ENCODE results near the gene SYNJ2.

The SYNJ2 gene

DNA sequence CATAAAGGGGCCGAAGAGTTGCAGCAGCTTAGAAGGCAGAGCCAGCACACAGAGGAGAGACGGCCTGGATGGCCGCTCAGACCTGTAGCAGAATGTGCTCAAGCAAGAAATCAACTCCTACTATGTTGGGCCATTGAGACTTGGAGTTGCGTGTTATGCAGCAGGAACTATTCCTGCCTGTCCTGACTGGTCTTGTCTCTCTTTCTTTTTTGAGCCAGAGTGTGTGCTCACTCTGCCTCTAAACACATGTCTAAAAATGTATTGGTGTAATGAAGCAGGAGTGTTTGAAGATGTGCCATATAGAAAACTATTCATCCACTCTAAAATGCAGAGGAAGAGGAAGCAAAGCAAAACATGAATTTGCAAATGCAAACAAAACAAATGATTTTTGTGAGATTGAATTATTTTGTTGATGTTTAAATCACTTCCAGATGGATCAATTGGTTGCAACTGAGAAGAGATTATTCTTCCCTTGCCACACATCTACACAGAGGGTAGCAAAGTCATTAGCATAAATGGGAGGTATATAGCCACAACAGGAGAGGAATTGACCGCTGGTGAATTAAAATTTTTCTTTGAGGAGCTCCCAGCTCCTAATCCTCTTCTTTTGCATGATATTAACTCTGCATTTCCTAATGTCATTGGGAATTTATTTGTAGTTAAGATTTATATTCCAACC is 20.4 kb upstream of the SYNJ2 start:
- H4K20me1 ChIP-seq (ENCODE audit: insufficient read depth, low read length), result no peaks in the 10 kb centered on the region
- H3K27me3 ChIP-seq (ENCODE audit: insufficient read depth, low read length, poor library complexity), result no peaks in the 10 kb centered on the region
- no peak for ATAC-seq (ENCODE audit: insufficient read depth, low read depth)
- peaks cover 5% of the 10 kb centered on the region for H3K79me2 ChIP-seq (ENCODE audit: insufficient read depth, low read length)
- no peak for TF ChIP-seq EZH2 (IDR thresholded peaks at IDR 0.05; ENCODE audit: borderline replicate concordance, low read depth, low read length, severe bottlenecking)
- TF ChIP-seq, protein P1, sequence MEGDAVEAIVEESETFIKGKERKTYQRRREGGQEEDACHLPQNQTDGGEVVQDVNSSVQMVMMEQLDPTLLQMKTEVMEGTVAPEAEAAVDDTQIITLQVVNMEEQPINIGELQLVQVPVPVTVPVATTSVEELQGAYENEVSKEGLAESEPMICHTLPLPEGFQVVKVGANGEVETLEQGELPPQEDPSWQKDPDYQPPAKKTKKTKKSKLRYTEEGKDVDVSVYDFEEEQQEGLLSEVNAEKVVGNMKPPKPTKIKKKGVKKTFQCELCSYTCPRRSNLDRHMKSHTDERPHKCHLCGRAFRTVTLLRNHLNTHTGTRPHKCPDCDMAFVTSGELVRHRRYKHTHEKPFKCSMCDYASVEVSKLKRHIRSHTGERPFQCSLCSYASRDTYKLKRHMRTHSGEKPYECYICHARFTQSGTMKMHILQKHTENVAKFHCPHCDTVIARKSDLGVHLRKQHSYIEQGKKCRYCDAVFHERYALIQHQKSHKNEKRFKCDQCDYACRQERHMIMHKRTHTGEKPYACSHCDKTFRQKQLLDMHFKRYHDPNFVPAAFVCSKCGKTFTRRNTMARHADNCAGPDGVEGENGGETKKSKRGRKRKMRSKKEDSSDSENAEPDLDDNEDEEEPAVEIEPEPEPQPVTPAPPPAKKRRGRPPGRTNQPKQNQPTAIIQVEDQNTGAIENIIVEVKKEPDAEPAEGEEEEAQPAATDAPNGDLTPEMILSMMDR (IDR thresholded peaks at IDR 0.05; ENCODE audit: borderline replicate concordance, extremely low read depth, low read length, poor library complexity, severe bottlenecking), result no peak
- no peak overlapping the region for H3K4me3 ChIP-seq (ENCODE audit: low read depth in 1 of 2, low read length in 2 of 2)
- H3K9ac ChIP-seq (ENCODE audit: low read depth, low read length), result no peak overlapping the region
- H2AFZ ChIP-seq (ENCODE audit: low read depth, low read length), result peak overlapping the region; percentile 42; the same call in 1 of the 2 replicates
- peak overlapping the region; percentile 99 for H3K27ac ChIP-seq (ENCODE audit: low read length)
- no peaks in the 10 kb centered on the region for H3K36me3 ChIP-seq (ENCODE audit: insufficient read depth, low read length)
- peaks cover 37% of the 10 kb centered on the region for H3K4me1 ChIP-seq (ENCODE audit: insufficient read depth, low read length)
- no peak for DNase-seq
- H3K9me3 ChIP-seq (ENCODE audit: insufficient read depth, low read length, severe bottlenecking), result peaks cover 25% of the 10 kb centered on the region
- H3K4me2 ChIP-seq (ENCODE audit: insufficient read depth, low read length), result no peak overlapping the region; the same call in 1 of the 2 replicates

DNA sequence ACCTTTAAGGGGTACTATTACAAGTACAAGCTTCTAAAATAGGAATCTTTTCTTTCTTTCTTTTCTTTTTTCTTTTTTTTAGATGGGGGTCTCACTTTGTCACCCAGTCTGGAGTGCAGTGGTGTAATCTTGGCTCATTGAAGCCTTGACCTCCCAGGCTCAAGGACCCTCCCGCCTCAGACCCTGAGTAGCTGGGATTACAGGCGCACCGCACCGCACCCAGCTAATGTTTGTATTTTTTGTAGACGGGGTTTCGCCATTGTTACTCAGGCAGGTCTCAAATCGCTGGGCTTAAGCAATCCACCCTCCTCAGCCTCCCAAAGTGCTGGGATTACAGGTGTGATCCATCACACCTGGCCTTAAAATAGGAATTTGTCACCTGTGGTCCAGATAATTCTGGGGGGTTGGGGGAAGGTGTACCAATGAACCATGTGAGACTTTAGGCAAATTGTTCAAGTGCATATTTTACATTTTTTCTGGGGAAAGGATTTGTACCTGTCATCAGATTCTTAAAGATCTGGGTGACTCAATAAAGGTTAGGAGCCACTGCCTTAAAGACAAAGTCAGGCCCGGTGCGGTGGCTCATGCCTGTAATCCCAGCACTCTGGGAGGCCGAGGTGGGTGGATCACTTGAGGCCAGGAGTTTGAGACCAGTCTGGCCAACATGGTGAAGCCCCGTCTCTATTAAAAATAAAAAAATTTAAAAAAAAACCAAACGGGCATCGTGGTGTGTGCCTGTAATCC is 19.7 kb upstream of the SYNJ2 start:
- peak overlapping the region; percentile 99 for H3K27ac ChIP-seq (ENCODE audit: low read length)

DNA sequence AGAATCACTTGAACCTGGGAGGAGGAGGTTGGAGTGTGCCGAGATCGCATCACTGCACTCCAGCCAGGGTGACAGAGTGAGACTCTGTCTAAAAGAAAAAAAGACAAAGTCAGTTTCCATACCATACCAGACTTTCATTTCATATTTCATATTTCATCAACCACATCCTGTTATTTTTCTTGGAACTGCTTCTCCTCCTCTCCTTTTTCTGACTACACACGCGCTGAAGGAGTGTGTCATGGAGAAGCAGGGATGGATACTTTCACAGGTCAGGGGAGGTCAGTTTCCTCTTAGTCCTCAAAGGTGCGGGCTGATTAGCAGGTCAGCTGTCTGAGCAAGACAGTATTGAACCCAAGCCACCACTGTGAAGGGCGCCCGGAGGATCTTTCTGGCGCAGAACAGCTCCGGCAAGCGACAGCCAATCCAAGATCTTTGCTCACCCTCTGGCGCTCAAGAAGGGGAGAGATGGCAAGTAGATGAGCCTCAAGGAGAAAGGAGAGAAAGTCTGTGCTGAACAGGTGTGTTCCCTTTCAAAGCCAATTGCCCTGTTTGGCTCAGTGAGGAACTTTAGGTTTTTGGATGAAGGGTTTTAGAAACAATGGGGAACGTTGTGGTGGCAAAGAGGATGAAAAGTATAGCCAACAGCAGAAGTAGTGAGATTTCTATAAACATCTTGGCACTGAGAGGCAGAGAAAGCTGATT is 18.9 kb upstream of the SYNJ2 start:
- Histone ChIP-seq H3K27ac (ENCODE audit: low read length) (peak overlapping the region; percentile 99), H3K9ac (ENCODE audit: low read depth, low read length) (peak overlapping the region; percentile 61), H2AFZ (ENCODE audit: low read depth, low read length) (peak overlapping the region; percentile 82), H3K9me3 (ENCODE audit: insufficient read depth, low read length, severe bottlenecking) (peaks cover 21% of the 10 kb centered on the region), H3K27me3 (ENCODE audit: insufficient read depth, low read length, poor library complexity) (no peaks in the 10 kb centered on the region), H4K20me1 (ENCODE audit: insufficient read depth, low read length) (no peaks in the 10 kb centered on the region), H3K4me2 (ENCODE audit: insufficient read depth, low read length) (peak overlapping the region; percentile 65), H3K36me3 (ENCODE audit: insufficient read depth, low read length) (no peaks in the 10 kb centered on the region), H3K4me3 (ENCODE audit: low read depth in 1 of 2, low read length in 2 of 2) (peak overlapping the region; percentile 14 to 58; a peak in 3 of 4 replicates), H3K79me2 (ENCODE audit: insufficient read depth, low read length) (peaks cover 5% of the 10 kb centered on the region), H3K4me1 (ENCODE audit: insufficient read depth, low read length) (peaks cover 37% of the 10 kb centered on the region)
- DNase-seq (peak; percentile 76), ATAC-seq (ENCODE audit: insufficient read depth, low read depth) (peak; percentile 80)
- TF ChIP-seq, protein P1 (IDR thresholded peaks at IDR 0.05; ENCODE audit: borderline replicate concordance, extremely low read depth, low read length, poor library complexity, severe bottlenecking), result peak; percentile 44
- no peak for TF ChIP-seq EZH2 (IDR thresholded peaks at IDR 0.05; ENCODE audit: borderline replicate concordance, low read depth, low read length, severe bottlenecking)

More for the DNA sequence above, 19.7 kb upstream of the SYNJ2 start:
- Histone ChIP-seq H3K36me3 (ENCODE audit: insufficient read depth, low read length) (no peaks in the 10 kb centered on the region), H3K27me3 (ENCODE audit: insufficient read depth, low read length, poor library complexity) (no peaks in the 10 kb centered on the region), H3K4me1 (ENCODE audit: insufficient read depth, low read length) (peaks cover 37% of the 10 kb centered on the region), H3K9me3 (ENCODE audit: insufficient read depth, low read length, severe bottlenecking) (peaks cover 25% of the 10 kb centered on the region), H3K79me2 (ENCODE audit: insufficient read depth, low read length) (peaks cover 5% of the 10 kb centered on the region), H3K4me2 (ENCODE audit: insufficient read depth, low read length) (peak overlapping the region; percentile 65), H3K4me3 (ENCODE audit: low read depth in 1 of 2, low read length in 2 of 2) (peak overlapping the region in 1 of 2 experiments; percentile 58; a peak in 3 of 4 replicates), H4K20me1 (ENCODE audit: insufficient read depth, low read length) (no peaks in the 10 kb centered on the region), H2AFZ (ENCODE audit: low read depth, low read length) (peak overlapping the region; percentile 82), H3K9ac (ENCODE audit: low read depth, low read length) (peak overlapping the region; percentile 61)
- TF ChIP-seq, protein P1 (IDR thresholded peaks at IDR 0.05; ENCODE audit: borderline replicate concordance, extremely low read depth, low read length, poor library complexity, severe bottlenecking), result no peak
- TF ChIP-seq EZH2 (IDR thresholded peaks at IDR 0.05; ENCODE audit: borderline replicate concordance, low read depth, low read length, severe bottlenecking), result no peak
- ATAC-seq (ENCODE audit: insufficient read depth, low read depth), result peak; percentile 8
- DNase-seq, result no peak
